Uterus (tissue), 4 donors: ENCODE results near the gene ZNRF2. TPM values are rescaled to one million over a fixed set of nuclear protein-coding genes. Genes with fewer than 3 reads are reported as not detected.

Source experiments
- DNase-seq, 2 donors: peaks; one replicate each; pipeline ENCODE4 v3.0.0-alpha.2; 2019 to 2020
- H3K27ac ChIP-seq, 2 donors: fragments of 200-600 bp; sonication (generic); 1 replicate in 1 of 2; 2 replicates in 1 of 2; pipeline ENCODE4 v1.5.1; 2016 to 2018
- H3K27me3 ChIP-seq, 2 donors: fragments of 200-600 bp; sonication (generic); one replicate each; pipeline ENCODE4 v1.5.1; 2018 to 2019; ENCODE audit warnings: control low read depth in 1 of 2
- H3K36me3 ChIP-seq, 2 donors: fragments of 200-600 bp; sonication (generic); one replicate each; pipeline ENCODE4 v1.5.1; 2019; ENCODE audit warnings: control low read depth in 1 of 2
- H3K4me1 ChIP-seq, 2 donors: fragments of 200-600 bp; sonication (generic); one replicate each; pipeline ENCODE4 v1.5.1; 2018 to 2019; ENCODE audit warnings: control low read depth in 1 of 2
- H3K4me3 ChIP-seq, 2 donors: fragments of 200-600 bp; sonication (generic); 1 replicate in 1 of 2; 2 replicates in 1 of 2; pipeline ENCODE4 v1.5.1; 2018 to 2019; ENCODE audit warnings: mild to moderate bottlenecking in 1 of 2
- H3K9me3 ChIP-seq, 2 donors: fragments of 200-600 bp; sonication (generic); one replicate each; pipeline ENCODE4 v1.5.1; 2019; ENCODE audit warnings: control low read depth in 1 of 2
- POLR2A ChIP-seq, 2 donors: fragments of 450-650 bp; IDR thresholded peaks; one replicate each; pipeline ENCODE4 v1.6.1; 2016; ENCODE audit warnings: antibody characterized with exemption in 2 of 2, mild to moderate bottlenecking in 1 of 2, moderate library complexity in 1 of 2
- intact Hi-C: fragments of 100-400 bp; cut with DNase I; formaldehyde crosslinking; loops from one replicate; pipeline ENCODE4 v1.15.1; 2023; ENCODE audit warnings: low total_unique reads
- microRNA counts, 2 donors: library from miRNA; unstranded; fragments of <30 nt; microRNA quantifications; one replicate each; lab custom pipeline; 2016 to 2017
- microRNA-seq: library from miRNA; unstranded; fragments of <30 nt; microRNA quantifications from one replicate; pipeline ENCODE4, GENCODE V29; 2016; ENCODE audit warnings: borderline microRNAs expressed, borderline replicate concordance
- small RNA-seq: library from RNA; depleted of rRNA; stranded (forward); fragments of <200 nt; gene quantifications from one replicate; pipeline ENCODE3, GENCODE V24; 2016
- total RNA-seq, 4 donors: library from RNA; depleted of rRNA in 3 of 4; stranded (reverse); fragments of >200 nt in 3 of 4; gene quantifications; one replicate each; pipeline versions ENCODE4 v1.1.0 to v1.2.4, GENCODE V29; 2014 to 2023
- TF ChIP-seq, protein P1 (sequence below), 4 experiments: fragments of 200-600 bp in 2 of 4; fragments of 450-650 bp in 2 of 4; sonication (generic) in 2 of 4; IDR thresholded peaks; one replicate each; pipeline ENCODE4 v1.5.1; 2016 to 2019; ENCODE audit warnings: antibody characterized with exemption in 4 of 4, mild to moderate bottlenecking in 2 of 4, moderate library complexity in 1 of 4
- donor health status: DM: yes; HTN: yes; CAD: no.

Gene ZNRF2
- total RNA-seq, 4 donors from 2014 or later = 22.0 to 40.6 (median 27.3) TPM

DNA sequence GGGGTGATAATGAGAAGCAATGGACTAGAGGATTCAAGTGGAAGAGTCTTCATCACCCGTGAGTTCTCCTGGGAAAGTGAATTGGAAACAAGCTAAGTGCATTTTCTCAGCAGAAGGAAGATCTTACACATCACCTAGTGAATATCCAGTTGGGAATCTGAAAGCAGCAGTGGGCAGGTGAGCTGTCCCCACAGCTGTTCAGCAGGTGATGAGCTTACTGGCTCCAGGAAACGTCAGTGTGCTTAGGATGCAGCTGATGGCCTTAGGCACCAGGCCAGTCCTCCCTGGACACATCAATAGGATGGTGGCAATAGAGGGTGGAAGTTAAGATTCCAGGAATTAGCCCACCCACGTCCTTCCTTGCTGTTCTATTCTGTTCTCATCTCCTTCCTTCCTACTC lies 127.5 kb downstream of the ZNRF2 start:
- no peak for DNase-seq
- Histone ChIP-seq H3K27ac (no peak overlapping the region), H3K9me3 (no peaks in the 10 kb centered on the region), H3K4me3 (no peak overlapping the region), H3K36me3 (no peaks in the 10 kb centered on the region), H3K4me1 (no peaks in the 10 kb centered on the region), H3K27me3 (no peaks in the 10 kb centered on the region)
- TF ChIP-seq, protein P1, sequence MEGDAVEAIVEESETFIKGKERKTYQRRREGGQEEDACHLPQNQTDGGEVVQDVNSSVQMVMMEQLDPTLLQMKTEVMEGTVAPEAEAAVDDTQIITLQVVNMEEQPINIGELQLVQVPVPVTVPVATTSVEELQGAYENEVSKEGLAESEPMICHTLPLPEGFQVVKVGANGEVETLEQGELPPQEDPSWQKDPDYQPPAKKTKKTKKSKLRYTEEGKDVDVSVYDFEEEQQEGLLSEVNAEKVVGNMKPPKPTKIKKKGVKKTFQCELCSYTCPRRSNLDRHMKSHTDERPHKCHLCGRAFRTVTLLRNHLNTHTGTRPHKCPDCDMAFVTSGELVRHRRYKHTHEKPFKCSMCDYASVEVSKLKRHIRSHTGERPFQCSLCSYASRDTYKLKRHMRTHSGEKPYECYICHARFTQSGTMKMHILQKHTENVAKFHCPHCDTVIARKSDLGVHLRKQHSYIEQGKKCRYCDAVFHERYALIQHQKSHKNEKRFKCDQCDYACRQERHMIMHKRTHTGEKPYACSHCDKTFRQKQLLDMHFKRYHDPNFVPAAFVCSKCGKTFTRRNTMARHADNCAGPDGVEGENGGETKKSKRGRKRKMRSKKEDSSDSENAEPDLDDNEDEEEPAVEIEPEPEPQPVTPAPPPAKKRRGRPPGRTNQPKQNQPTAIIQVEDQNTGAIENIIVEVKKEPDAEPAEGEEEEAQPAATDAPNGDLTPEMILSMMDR (IDR thresholded peaks at IDR 0.05) = no peak
- no peak for TF ChIP-seq POLR2A (IDR thresholded peaks at IDR 0.05)
- intact Hi-C loops = loop anchor here (5.0 kb wide), 1 partner anchor 130 kb away; the partner anchor contains the start of gene ZNRF2

DNA sequence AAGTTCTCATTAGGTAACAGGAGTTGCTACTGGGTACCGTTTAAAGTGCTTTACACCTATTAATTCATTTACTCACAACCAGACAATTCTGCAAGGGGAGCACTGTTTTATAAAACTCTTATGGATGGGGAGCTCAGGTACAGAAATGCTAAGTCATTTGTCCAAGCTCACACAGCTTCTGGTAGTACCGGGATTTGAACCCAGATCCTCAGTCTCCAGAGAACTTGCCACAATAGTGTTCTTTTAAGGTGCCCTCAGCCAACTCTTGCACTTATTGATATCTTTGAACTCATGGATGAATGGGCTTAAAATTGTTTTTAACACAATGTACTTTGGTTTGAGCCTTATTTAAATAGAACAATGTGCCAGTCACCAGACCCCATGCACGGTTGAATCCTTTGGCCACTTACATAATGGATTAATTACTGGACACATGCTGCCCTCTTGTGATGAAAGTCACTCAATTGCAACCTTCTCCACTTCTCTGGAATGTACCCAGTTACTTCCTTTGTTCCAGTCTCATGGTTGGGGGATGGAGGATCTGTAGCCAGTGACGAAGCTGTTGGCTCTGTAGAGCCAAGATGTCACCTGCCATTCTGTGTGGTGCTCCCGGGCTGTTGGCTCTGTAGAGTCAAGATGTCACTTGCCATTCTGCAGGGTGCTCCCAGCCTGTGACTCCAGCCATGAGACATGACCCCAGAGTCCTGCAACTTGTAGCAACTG lies 128.5 kb downstream of the ZNRF2 start:
- intact Hi-C loops = loop anchor here (5.0 kb wide), 1 partner anchor 131 kb away; the partner anchor contains the start of gene ZNRF2
- TF ChIP-seq POLR2A (IDR thresholded peaks at IDR 0.05) = no peak
- TF ChIP-seq, protein P1 (IDR thresholded peaks at IDR 0.05) = peak; percentile 44 to 83 (median 64)

DNA sequence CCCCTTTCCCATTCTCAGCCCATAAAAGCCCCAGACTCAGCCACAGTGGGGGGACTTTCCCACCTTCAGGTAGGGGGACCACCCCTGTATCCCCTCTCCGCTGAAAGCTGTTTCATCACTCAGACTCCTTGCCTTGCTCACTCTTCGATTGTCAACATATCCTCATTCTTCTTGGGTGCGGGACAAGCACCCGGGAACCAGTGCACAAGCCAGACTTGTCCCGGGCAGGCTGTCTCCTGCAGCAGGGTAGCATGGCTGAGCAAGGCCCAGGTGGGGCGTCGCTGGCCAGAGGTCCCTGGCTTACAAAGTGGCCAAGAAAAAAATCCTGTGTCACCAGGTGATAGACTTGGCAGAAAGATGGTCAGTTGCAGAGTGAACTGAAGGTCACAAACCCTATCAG lies 129.5 kb downstream of the ZNRF2 start:
- no peak overlapping the region for H3K27ac ChIP-seq
- no peak for TF ChIP-seq POLR2A (IDR thresholded peaks at IDR 0.05)
- no peaks in the 10 kb centered on the region for H3K9me3 ChIP-seq
- H3K27me3 ChIP-seq = no peaks in the 10 kb centered on the region
- H3K4me3 ChIP-seq = no peak overlapping the region
- no peak for DNase-seq
- intact Hi-C loops = loop anchor here (5.0 kb wide), 1 partner anchor 132 kb away; the partner anchor contains the start of gene ZNRF2
- no peaks in the 10 kb centered on the region for H3K4me1 ChIP-seq
- no peaks in the 10 kb centered on the region for H3K36me3 ChIP-seq

More for the DNA sequence above, 128.5 kb downstream of the ZNRF2 start:
- Histone ChIP-seq H3K27me3 (no peaks in the 10 kb centered on the region), H3K4me1 (no peaks in the 10 kb centered on the region), H3K36me3 (no peaks in the 10 kb centered on the region), H3K27ac (no peak overlapping the region), H3K4me3 (no peak overlapping the region), H3K9me3 (no peaks in the 10 kb centered on the region)
- peak in 1 of 2 donors; percentile 49 for DNase-seq

MicroRNAs encoded within 50 kb of the gene (microRNA counts, 767-probe panel; counts per million panel counts)
- 0 counts per million in 2 donors for microRNA hsa-miR-550a-5p (lab: Ali Mortazavi, UCI)
- 0 counts per million in 2 donors for microRNA hsa-miR-550b-3p (lab: Ali Mortazavi, UCI)

Small RNA genes within 50 kb of the gene (microRNA-seq; reads per million reads assigned to microRNA genes)
- gene MIR550A1 = not detected
- gene MIR550B1 = not detected

Small RNA genes within 50 kb of the gene (small RNA-seq; reads per million reads assigned to genes)
- not detected for gene MIR550A1

Other genes with a start within 250 kb of the ZNRF2 start
- 10 to 100 TPM; 45.1 to 75.9 (median 53.1) TPM for gene MTURN, start 149.6 kb upstream of the ZNRF2 start, total RNA-seq
- 10 to 100 TPM in 3 of 4 donors, 1 to 10 TPM in 1; 9.2 to 22.1 (median 12.7) TPM for gene NOD1, start 194.2 kb downstream of the ZNRF2 start, total RNA-seq
- gene GGCT, start 220.2 kb downstream of the ZNRF2 start, total RNA-seq = 10 to 100 TPM in 3 of 4 donors, 1 to 10 TPM in 1; 4.9 to 35.9 (median 21.3) TPM